Esophagus muscularis mucosa (tissue), 4 donors: ENCODE results near the gene PROSER1. TPM values are rescaled to one million over a fixed set of nuclear protein-coding genes. Genes with fewer than 3 reads are reported as not detected.
"Not testable (repeated sequence)": the region's sequence is repeated elsewhere in the genome, so short reads cannot be mapped to it uniquely, and the experiment has no call there.

ENCODE experiments used
- DNase-seq: peaks from one replicate; pipeline ENCODE4 v3.0.0-alpha.2; 2017; ENCODE audit errors: extremely low spot score
- H3K27ac ChIP-seq, 4 donors: fragments of 200-600 bp; sonication (generic); replicated peaks in 1 of 4; 1 replicate in 3 of 4; 2 replicates in 1 of 4; pipeline ENCODE4 v1.5.1; 2016 to 2019; ENCODE audit warnings: mild to moderate bottlenecking in 1 of 4
- H3K27me3 ChIP-seq, 4 donors: fragments of 200-600 bp; sonication (generic); one replicate each; pipeline versions ENCODE4 v1.5.1 to v1.6.0; 2016 to 2019
- H3K36me3 ChIP-seq, 4 donors: fragments of 200-600 bp; sonication (generic); one replicate each; pipeline ENCODE4 v1.5.1; 2016 to 2019
- H3K4me1 ChIP-seq, 4 donors: fragments of 200-600 bp; sonication (generic); one replicate each; pipeline ENCODE4 v1.5.1; 2016 to 2019
- H3K4me3 ChIP-seq, 4 donors: fragments of 200-600 bp; sonication (generic); 1 replicate in 2 of 4; 2 replicates in 2 of 4; pipeline ENCODE4 v1.5.1; 2016 to 2019; ENCODE audit warnings: mild to moderate bottlenecking in 4 of 4, moderate library complexity in 1 of 4
- H3K9me3 ChIP-seq, 4 donors: fragments of 200-600 bp; sonication (generic); 1 replicate in 3 of 4; 2 replicates in 1 of 4; pipeline ENCODE4 v1.5.1; 2016 to 2019
- CTCF ChIP-seq, 3 experiments: fragments of 200-600 bp in 2 of 3; fragments of 450-650 bp in 1 of 3; sonication (generic) in 2 of 3; IDR thresholded peaks; one replicate each; pipeline ENCODE4 v1.5.1; 2017 to 2019; ENCODE audit warnings: antibody characterized with exemption in 3 of 3, mild to moderate bottlenecking in 2 of 3, moderate library complexity in 1 of 3
- EP300 ChIP-seq: sonication (generic); formaldehyde crosslinking; IDR thresholded peaks from one replicate; pipeline ENCODE4 v1.6.1; 2017; ENCODE audit warnings: antibody characterized with exemption
- POLR2A ChIP-seq: fragments of 450-650 bp; IDR thresholded peaks from one replicate; pipeline ENCODE4 v1.6.1; 2017; ENCODE audit warnings: antibody characterized with exemption, moderate library complexity, mild to moderate bottlenecking, low read depth
- POLR2AphosphoS5 ChIP-seq, 2 donors: sonication (generic); formaldehyde crosslinking; IDR thresholded peaks; one replicate each; pipeline ENCODE4 v1.6.1; 2017; ENCODE audit warnings: antibody characterized with exemption in 2 of 2
- WGBS: methylation state at CpG from one replicate; pipeline ENCODE4 v1.1.5; 2018; 5-methylcytosine and 5-hydroxymethylcytosine counted together
- intact Hi-C: fragments of 100-400 bp; cut with DNase I; formaldehyde crosslinking; loops from one replicate; pipeline ENCODE4 v1.15.1; 2023
- total RNA-seq, 4 donors: library from RNA; depleted of rRNA; stranded (reverse); fragments of >200 nt; gene quantifications; one replicate each; pipeline versions ENCODE4 v1.1.0 to v1.2.1, GENCODE V29; 2016

The PROSER1 gene
- total RNA-seq, 4 donors from 2014 or later, result 9.1 to 16.9 (median 10.5) TPM

- Histone ChIP-seq H3K4me3 (no peak overlapping the region), H3K27me3 (no peaks in the 10 kb centered on the region), H3K9me3 (no peaks in the 10 kb centered on the region), H3K4me1 (no peaks in the 10 kb centered on the region), H3K27ac (no peak overlapping the region), H3K36me3 (peaks cover 47 to 88% (median 66%) of the 10 kb centered on the region in 4 donors)
- no peak for DNase-seq
- TF ChIP-seq POLR2A, result no peak
- no peak for TF ChIP-seq CTCF (IDR thresholded peaks at IDR 0.05)
- TF ChIP-seq POLR2AphosphoS5 (IDR thresholded peaks at IDR 0.05), result no peak
- no peak for TF ChIP-seq EP300
- 84% methylated on average over 1 of the region's 1 CpG for WGBS
- intact Hi-C loops, result no loop called here
Measured at GRCh38 chr13:39016087-39016486, 21.8 kb downstream of the PROSER1 start.

- no peak overlapping the region for H3K27ac ChIP-seq
- no peaks in the 10 kb centered on the region for H3K27me3 ChIP-seq
- intact Hi-C loops, result no loop called here
- H3K4me1 ChIP-seq, result no peaks in the 10 kb centered on the region
- H3K9me3 ChIP-seq, result no peaks in the 10 kb centered on the region
- peaks cover 55 to 96% (median 74%) of the 10 kb centered on the region in 4 donors for H3K36me3 ChIP-seq
- DNase-seq, result no peak
- 83% methylated on average over 5 of the region's 5 CpGs for WGBS
- no peak overlapping the region for H3K4me3 ChIP-seq
- no peak for TF ChIP-seq POLR2A
- no peak for TF ChIP-seq POLR2AphosphoS5 (IDR thresholded peaks at IDR 0.05)
- TF ChIP-seq CTCF (IDR thresholded peaks at IDR 0.05), result no peak
- no peak for TF ChIP-seq EP300
Measured at GRCh38 chr13:39013462-39013861, 24.4 kb downstream of the PROSER1 start.

GRCh38 chr13:39012608-39013007 is 25.3 kb downstream of the PROSER1 start:
- TF ChIP-seq CTCF (IDR thresholded peaks at IDR 0.05) (no peak), EP300 (no peak), POLR2A (no peak), POLR2AphosphoS5 (IDR thresholded peaks at IDR 0.05) (no peak)
- WGBS, result 75% methylated on average over 7 of the region's 7 CpGs
- DNase-seq, result no peak

DNA sequence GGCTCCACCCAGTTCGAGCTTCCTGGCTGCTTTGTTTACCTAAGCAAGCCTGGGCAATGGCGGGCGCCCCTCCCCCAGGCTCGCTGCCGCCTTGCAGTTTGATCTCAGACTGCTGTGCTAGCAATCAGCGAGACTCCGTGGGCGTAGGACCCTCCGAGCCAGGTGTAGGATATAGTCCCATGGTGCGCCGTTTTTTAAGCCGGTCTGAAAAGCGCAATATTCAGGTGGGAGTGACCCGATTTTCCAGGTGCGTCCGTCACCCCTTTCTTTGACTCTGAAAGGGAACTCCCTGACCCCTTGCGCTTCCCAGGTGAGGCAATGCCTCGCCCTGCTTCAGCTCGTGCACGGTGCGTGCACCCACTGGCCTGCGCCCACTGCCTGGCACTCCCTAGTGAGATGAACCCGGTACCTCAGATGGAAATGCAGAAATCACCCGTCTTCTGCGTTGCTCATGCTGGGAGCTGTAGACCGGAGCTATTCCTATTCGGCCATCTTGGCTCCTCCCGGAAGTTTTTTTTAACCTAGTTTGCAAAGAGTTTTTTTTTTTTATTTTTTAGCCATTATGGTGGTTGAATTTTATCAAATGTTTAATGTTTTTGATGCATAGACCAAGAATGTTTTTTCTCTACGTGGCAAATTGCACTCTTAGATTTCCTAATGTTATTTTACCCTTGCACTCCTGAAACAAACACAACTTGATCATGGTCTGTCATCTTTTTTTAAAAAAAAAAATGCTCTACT is 31.3 kb downstream of the PROSER1 start:
- intact Hi-C loops, H3K27me3 ChIP-seq, H3K27ac ChIP-seq, DNase-seq, H3K4me3 ChIP-seq, H3K4me1 ChIP-seq, H3K9me3 ChIP-seq: not testable (repeated sequence)
- H3K36me3 ChIP-seq, result peaks cover 12 to 32% (median 22%) of the 10 kb centered on the region in 4 donors
- WGBS, result 89% methylated on average over 28 of the region's 29 CpGs

More at GRCh38 chr13:39012608-39013007, 25.3 kb downstream of the PROSER1 start:
- Histone ChIP-seq H3K9me3 (no peaks in the 10 kb centered on the region), H3K27me3 (no peaks in the 10 kb centered on the region), H3K4me1 (no peaks in the 10 kb centered on the region), H3K27ac (no peak overlapping the region), H3K4me3 (no peak overlapping the region), H3K36me3 (peaks cover 55 to 93% (median 72%) of the 10 kb centered on the region in 4 donors)
- intact Hi-C loops, result no loop called here

GRCh38 chr13:38998739-38999138 is 39.1 kb downstream of the PROSER1 start:
- no peak for DNase-seq
- intact Hi-C loops, result no loop called here
- no peak overlapping the region for H3K27ac ChIP-seq
- no peaks in the 10 kb centered on the region for H3K4me1 ChIP-seq
- H3K4me3 ChIP-seq, result no peak overlapping the region
- TF ChIP-seq POLR2AphosphoS5 (IDR thresholded peaks at IDR 0.05), result no peak
- no peak for TF ChIP-seq EP300
- no peak for TF ChIP-seq CTCF (IDR thresholded peaks at IDR 0.05)
- no peak for TF ChIP-seq POLR2A
- 69% methylated on average over 3 of the region's 3 CpGs for WGBS
- no peaks in the 10 kb centered on the region for H3K9me3 ChIP-seq
- H3K36me3 ChIP-seq, result no peaks in the 10 kb centered on the region
- H3K27me3 ChIP-seq, result no peaks in the 10 kb centered on the region
